Activated naive CD4-positive, alpha-beta T cell treated with anti-CD3 and anti-CD28 coated beads, Interleukin-2, amount 10 ng/mL, durations not matched to agents 7 days and 5 days (primary cell): ENCODE measurements around the gene CDK11A.
"Not testable (repeated sequence)": the region's sequence is repeated elsewhere in the genome, so short reads cannot be mapped to it uniquely, and the experiment has no call there.

Experiments used
- CTCF ChIA-PET: fragments of 350-600 bp; sonication (Branson Sonifier 250); formaldehyde crosslinking; loops from one replicate; lab custom pipeline; 2021; ENCODE audit warnings: antibody characterized with exemption; lab: Charles Lee
- DNase-seq: peaks from one replicate; pipeline ENCODE4 v3.0.0-alpha.2; 2020
- H3K27ac Mint-ChIP-seq: one replicate; pipeline ENCODE4 v1.8.0; 2021; ENCODE audit warnings: mild to moderate bottlenecking, moderate library complexity, mixed read lengths
- H3K27me3 Mint-ChIP-seq: one replicate; pipeline ENCODE4 v1.8.0; 2021; ENCODE audit warnings: mild to moderate bottlenecking, mixed read lengths
- H3K36me3 Mint-ChIP-seq: one replicate; pipeline ENCODE4 v1.8.0; 2021; ENCODE audit warnings: mixed read lengths
- H3K4me1 Mint-ChIP-seq: one replicate; pipeline ENCODE4 v1.8.0; 2021; ENCODE audit warnings: mixed read lengths
- H3K4me3 Mint-ChIP-seq: one replicate; pipeline ENCODE4 v1.8.0; 2021; ENCODE audit warnings: mild to moderate bottlenecking, moderate library complexity, mixed read lengths
- H3K9me3 Mint-ChIP-seq: one replicate; pipeline ENCODE4 v1.8.0; 2021; ENCODE audit warnings: mixed read lengths

Gene CDK11A

DNA sequence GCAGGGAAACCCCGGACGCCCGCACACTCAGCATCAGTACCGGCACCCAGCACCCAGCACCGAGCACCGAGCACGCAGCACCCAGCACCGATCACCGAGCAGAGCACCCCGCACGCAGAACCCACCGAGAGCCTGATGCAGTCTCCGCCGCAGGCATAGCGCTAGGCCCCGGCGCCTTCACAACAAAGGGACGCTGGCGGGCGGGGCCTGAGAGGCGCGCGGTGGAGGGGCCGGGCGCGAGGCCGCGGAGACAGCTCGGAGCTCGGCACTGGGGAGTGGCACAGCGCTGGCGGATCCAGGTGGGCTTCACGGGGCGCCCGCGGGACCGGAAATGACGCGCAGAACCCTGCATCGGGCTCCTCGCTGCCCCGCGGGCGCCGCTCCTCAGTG lies 31.8 kb downstream of the CDK11A start:
- H3K27me3 Mint-ChIP-seq, H3K9me3 Mint-ChIP-seq, CTCF ChIA-PET, H3K36me3 Mint-ChIP-seq: not testable (repeated sequence)
- DNase-seq, result peak; percentile 91
- Mint-ChIP-seq H3K4me3 (peak overlapping the region; percentile 78), H3K4me1 (peaks cover 19% of the 10 kb centered on the region), H3K27ac (peak overlapping the region; percentile 98)

DNA sequence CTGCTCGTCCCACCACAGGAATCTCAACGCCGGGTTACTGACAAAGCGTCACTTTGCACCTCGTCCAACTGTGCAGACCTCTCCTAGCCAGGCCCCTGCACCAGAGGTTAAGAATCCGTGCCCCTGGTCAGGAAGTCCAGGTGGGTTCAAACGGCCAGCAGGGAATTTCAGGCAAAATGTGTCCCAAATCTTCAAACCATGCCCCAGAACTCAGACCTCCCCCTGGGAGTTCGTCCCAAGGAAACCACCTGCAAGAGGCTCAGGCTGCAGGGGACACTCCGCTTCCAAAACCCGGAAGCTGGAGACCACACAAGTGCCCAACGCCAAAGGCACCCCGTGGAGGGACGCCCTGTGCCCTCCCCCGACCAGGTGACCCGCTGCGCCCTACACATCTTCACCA lies 32.7 kb downstream of the CDK11A start:
- H3K9me3 Mint-ChIP-seq, H3K36me3 Mint-ChIP-seq, H3K4me3 Mint-ChIP-seq, DNase-seq, H3K27me3 Mint-ChIP-seq, H3K27ac Mint-ChIP-seq, CTCF ChIA-PET: not testable (repeated sequence)
- H3K4me1 Mint-ChIP-seq, result peaks cover 21% of the 10 kb centered on the region

DNA sequence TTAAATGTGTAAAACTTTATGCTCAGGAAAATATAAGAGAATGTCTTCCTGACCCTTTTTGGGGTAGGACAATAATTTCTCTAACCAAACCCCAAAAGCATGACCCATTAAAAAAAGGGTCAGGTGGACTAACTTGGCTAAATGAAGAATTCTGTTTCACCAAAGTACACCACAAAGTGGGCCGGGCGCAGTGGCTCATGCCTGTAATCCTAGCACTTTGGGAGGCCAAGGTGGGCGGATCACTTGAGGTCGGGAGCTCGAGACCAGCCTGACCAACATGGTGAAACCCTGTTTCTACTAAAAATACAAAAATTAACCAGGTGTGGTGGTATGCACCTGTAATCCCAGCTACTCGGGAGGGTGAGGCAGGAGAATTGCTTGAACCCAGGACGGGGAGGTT lies 34.6 kb downstream of the CDK11A start:
- H3K27ac Mint-ChIP-seq, CTCF ChIA-PET, H3K27me3 Mint-ChIP-seq: not testable (repeated sequence)

DNA sequence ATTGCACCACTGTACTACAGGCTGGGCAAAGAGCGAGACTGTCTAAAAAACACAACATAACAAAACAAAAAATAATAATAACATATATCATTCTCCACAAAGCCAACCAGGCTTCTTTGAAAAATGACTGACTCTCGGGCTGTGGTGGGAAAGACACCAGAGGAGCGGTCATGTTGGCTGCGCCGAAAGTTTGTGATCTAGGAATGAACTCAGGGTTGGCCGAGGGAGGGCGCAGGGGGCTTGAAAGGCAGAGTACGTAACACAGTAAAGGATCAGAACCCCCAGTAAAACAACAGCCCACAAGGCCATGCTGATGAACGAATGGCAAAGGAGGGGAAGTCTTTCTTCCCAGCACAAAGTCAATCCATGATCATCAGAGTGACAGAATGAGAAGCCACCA lies 36.3 kb downstream of the CDK11A start:
- H3K27ac Mint-ChIP-seq, result no peak overlapping the region
- DNase-seq, result no peak
- H3K9me3 Mint-ChIP-seq, result no peaks in the 10 kb centered on the region
- H3K36me3 Mint-ChIP-seq, result peaks cover 19% of the 10 kb centered on the region
- H3K27me3 Mint-ChIP-seq, result no peaks in the 10 kb centered on the region
- CTCF ChIA-PET, result no interaction called here
- peaks cover 20% of the 10 kb centered on the region for H3K4me1 Mint-ChIP-seq
- H3K4me3 Mint-ChIP-seq, result no peak overlapping the region

More for the DNA sequence above, 34.6 kb downstream of the CDK11A start:
- not testable (repeated sequence) for H3K4me3 Mint-ChIP-seq, H3K9me3 Mint-ChIP-seq, DNase-seq
- H3K4me1 Mint-ChIP-seq, result peaks cover 22% of the 10 kb centered on the region
- H3K36me3 Mint-ChIP-seq, result peaks cover 14% of the 10 kb centered on the region

DNA sequence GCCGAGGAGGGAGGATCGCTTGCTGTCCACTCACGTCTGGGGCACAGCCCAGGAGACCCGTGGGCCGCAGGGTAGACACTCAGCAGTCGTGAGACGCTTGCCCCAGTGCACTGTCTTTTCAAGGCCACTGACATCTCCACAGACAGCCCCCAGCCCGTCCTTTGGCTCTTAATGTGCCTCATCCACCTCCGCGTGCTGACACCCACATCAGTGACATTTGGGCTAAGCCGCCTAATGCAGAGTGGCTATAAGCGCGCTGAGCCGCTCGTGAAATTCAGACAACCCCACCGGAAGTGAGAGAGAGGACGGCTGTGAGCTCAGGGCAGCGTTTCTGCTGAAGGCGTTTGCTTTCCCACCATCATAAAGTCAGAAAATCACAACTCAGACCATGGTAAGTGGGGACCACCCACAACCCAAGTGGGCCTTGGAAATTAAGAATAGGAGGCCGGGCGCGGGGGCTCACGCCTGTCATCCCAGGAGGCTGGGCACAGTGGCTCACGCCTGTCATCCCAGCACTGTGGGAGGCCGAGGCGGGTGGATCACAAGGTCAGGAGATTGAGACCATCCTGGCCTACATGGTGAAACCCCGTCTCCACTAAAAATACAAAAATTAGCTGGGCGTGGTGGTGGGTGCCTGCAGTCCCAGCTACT lies 40.0 kb downstream of the CDK11A start:
- H3K36me3 Mint-ChIP-seq, result peaks cover 19% of the 10 kb centered on the region
- no peaks in the 10 kb centered on the region for H3K27me3 Mint-ChIP-seq
- H3K4me1 Mint-ChIP-seq, result peaks cover 20% of the 10 kb centered on the region
- no peaks in the 10 kb centered on the region for H3K9me3 Mint-ChIP-seq
- CTCF ChIA-PET, result no interaction called here
- DNase-seq, result no peak
- H3K4me3 Mint-ChIP-seq, result no peak overlapping the region
- no peak overlapping the region for H3K27ac Mint-ChIP-seq

DNA sequence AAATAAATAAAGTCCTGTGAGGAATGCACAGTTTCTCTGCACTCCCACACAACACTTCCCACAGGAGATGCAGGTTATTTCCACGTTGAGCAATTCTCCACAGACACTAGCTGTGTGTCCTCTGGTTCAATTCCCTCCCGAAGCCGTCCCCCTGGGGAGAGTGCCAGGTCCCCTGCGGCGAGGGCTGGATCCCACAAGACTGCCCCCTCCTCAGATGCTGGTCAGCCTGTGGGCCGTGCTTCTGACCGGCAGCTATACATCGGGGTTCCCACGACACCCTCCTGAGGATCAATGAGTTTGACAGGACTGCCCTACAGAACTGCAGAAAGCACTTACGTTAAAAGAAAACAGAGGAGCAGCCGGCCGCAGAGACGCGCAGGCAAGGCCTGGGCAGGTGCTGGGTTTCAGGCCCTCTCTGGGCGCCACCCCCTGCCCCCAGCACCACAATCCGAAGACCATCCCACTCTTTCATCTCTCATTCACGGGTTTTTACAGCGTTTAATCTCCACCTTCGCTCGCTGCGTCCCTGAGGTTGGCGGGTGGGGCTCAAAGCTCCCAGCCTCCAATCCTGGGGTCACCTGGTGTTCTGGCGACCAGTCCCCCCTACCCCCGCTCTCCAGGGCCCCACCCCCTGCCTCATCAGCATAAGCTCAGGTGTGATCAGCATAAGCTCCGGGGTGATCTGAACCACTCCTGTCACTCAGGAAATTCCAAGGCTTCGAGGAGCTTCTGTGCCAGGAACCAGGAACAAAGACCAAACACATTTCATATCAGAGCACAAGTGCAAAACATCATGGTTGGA lies 40.9 kb downstream of the CDK11A start:
- no peak overlapping the region for H3K27ac Mint-ChIP-seq

DNA sequence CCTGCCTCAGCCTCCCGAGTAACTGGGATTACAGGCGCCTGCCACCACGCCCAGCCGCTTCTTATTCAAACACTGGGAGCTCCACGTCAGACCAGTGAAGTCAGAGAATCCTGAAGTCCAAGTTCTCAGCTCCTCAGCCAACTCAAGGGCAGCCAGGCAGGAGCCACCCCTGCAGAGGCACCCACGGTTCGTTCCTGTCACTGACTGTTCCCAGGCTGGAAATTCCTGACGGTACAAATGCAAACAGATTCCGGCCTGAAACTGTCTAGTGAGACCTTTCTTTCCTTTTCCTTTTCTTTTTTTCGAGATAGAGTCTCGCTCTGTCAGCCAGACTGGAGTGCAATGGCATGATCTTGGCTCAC lies 43.3 kb downstream of the CDK11A start:
- Mint-ChIP-seq H3K4me3 (no peak overlapping the region), H3K4me1 (peaks cover 29% of the 10 kb centered on the region), H3K27ac (no peak overlapping the region), H3K27me3 (no peaks in the 10 kb centered on the region), H3K36me3 (peaks cover 19% of the 10 kb centered on the region), H3K9me3 (no peaks in the 10 kb centered on the region)
- CTCF ChIA-PET, result no interaction called here
- DNase-seq, result no peak

More for the DNA sequence above, 40.9 kb downstream of the CDK11A start:
- Mint-ChIP-seq H3K9me3 (no peaks in the 10 kb centered on the region), H3K4me1 (peaks cover 24% of the 10 kb centered on the region), H3K27me3 (no peaks in the 10 kb centered on the region), H3K4me3 (no peak overlapping the region), H3K36me3 (peaks cover 16% of the 10 kb centered on the region)
- CTCF ChIA-PET, result no interaction called here
- no peak for DNase-seq

DNA sequence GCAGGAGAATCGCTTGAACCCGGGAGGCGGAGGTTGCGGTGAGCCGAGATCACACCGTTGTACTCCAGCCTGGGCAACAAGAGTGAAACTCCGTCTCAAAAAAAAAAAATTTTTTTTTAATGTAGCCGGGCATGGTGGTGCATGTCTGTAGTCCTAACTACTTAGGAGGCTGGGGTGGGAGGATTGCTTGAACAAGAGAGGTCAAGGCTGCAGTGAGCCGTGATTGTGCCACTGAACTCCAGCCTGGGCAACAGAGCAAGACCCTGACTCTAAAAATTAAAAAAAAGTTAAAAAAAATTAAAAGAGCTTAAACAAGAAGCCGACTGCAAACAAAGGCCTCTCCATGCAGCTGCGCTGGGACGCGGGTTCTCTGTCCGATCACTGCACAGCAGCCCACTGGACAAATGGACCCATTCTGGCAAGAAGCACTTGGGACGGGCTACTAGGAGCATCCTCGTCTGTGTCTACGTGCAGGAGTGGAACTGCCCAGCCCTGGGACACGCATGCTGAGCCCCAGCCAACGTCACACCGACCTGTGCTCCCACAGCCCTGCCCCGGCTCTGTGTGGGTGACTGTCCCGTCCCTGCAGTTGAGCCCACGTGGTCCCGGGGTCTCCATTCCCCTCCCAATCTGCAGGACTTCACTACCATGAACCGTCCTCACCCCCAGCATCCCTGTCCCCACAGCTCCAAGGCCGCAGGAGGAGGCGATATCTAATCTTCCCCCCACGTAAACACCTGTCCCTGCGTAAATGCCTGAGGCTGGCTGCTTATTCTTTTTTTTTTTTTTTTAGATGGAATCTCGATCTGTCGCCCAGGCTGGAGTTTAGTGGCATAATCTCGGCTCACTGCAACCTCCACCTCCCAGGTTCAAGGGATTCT lies 43.9 kb downstream of the CDK11A start:
- H3K4me1 Mint-ChIP-seq, result peaks cover 27% of the 10 kb centered on the region
- no peaks in the 10 kb centered on the region for H3K9me3 Mint-ChIP-seq
- CTCF ChIA-PET, result no interaction called here
- H3K27me3 Mint-ChIP-seq, result no peaks in the 10 kb centered on the region
- H3K27ac Mint-ChIP-seq, result no peak overlapping the region
- no peak overlapping the region for H3K4me3 Mint-ChIP-seq
- H3K36me3 Mint-ChIP-seq, result peaks cover 17% of the 10 kb centered on the region
- no peak for DNase-seq

DNA sequence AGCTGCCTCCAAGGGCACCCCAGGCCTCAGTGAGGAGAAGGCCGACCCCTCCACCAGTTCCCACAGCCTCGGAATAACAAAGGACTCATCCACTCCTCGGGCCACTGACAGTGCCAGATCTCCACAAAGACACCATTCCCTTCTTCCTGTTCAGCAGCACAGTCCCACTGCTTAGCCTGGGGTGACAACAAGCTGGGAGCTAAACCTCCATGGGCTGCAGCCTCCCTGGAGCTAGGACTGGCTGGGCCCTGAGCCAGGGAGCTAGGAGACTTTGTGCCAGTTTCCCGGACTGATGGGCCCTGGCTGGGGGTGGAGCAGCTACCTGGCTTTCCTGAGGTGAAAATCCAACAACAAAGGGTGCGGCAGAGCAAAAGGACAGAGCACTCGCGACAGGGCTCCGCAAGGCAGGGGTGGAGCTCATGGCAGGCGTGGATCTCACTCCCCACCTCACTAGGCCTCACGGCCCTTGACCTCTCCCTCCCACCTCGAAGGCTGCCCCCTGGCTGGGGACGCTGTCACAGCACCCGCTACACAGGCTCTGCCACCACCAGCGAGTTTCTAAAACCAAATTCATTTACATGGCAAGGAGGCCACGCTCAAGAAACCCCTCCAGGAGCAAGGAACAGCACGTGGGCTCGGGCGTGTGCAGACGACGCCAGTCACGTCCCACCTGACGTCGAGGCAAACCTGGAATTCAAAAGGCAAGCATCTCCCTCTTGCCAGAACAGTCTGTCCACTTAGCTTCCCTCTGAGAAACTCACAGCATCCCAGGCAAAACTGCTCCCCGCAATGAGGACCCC lies 45.4 kb downstream of the CDK11A start:
- CTCF ChIA-PET, result interaction anchor here (0.7 to 1.6 kb wide), 3 partner anchors 13 to 729 kb away, joined by 3 to 5 read pairs (median 4); no protein-coding TSS in a partner anchor
- Mint-ChIP-seq H3K9me3 (no peaks in the 10 kb centered on the region), H3K36me3 (peaks cover 15% of the 10 kb centered on the region), H3K4me3 (peak overlapping the region; percentile 71), H3K27me3 (no peaks in the 10 kb centered on the region), H3K27ac (peak overlapping the region; percentile 93), H3K4me1 (peaks cover 26% of the 10 kb centered on the region)
- peak; percentile 57 for DNase-seq

DNA sequence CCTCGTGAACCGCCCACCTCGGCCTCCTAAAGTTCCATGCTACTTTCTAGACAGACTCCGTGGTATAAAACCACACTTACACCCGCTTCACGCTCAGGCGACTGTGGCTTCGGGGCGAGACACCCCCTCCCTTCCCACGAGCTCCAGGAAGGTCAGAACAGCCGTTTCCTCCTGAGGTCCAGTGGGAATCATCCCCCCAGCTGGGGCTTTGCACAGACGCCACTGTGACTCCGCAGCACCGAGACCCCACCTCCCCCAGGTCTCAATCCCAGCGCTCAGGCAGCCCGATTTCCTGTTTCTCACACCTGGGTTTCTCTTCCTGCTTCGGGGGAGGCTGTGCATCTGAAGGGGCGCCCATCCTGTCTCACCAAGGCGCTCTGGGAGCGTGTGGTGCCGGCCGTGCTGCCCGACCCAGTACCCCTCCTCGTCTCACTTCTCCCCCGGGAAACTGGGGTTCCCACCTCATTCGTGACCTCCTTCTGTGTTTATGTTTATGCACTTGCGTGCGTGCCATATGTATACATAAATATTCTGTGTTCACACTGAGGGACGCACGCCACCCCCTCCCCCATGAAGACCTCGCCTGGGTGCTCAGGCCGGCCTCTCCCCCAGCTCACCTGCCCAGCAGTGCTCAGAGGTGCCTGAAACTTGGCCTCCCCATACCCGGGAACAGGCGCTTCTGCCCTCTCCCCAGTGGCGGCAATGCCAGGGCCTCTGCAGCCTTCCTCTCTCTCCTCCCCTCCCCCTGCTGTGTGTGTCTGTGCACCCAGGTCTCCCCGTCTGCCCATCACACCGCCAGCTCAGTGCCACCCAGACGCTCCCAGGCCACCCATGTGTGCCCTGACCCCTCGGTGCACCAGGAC lies 46.2 kb downstream of the CDK11A start:
- H3K4me3 Mint-ChIP-seq, result peak overlapping the region; percentile 71
- no peaks in the 10 kb centered on the region for H3K27me3 Mint-ChIP-seq
- peak overlapping the region; percentile 93 for H3K27ac Mint-ChIP-seq
- H3K9me3 Mint-ChIP-seq, result no peaks in the 10 kb centered on the region
- peak; percentile 72 for DNase-seq
- CTCF ChIA-PET, result interaction anchor here (1.6 kb wide), 2 partner anchors 12 to 229 kb away, joined by 4 to 5 read pairs; no protein-coding TSS in a partner anchor
- peaks cover 23% of the 10 kb centered on the region for H3K4me1 Mint-ChIP-seq
- H3K36me3 Mint-ChIP-seq, result peaks cover 14% of the 10 kb centered on the region

DNA sequence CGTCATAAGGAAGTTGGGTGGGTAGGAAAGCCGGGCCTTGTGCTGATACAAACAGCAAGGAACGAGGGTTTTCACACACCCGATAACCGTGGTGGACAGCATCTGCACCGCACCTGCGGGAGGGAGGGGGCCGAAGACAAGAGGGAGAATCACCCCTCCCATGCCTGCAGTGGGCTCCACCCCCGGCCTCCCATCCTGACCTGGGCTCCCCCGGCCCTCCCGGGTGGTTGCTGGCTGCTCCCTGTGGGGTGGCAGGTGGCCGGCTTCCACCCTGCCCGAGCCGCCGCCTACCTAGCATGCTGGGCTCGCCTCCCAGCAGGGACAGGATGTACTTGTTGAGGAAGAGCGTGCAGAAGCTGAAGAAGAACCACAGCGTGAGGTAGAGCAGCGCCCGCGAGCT lies 48.1 kb downstream of the CDK11A start:
- DNase-seq, H3K9me3 Mint-ChIP-seq, H3K27me3 Mint-ChIP-seq, CTCF ChIA-PET, H3K4me3 Mint-ChIP-seq, H3K27ac Mint-ChIP-seq: not testable (repeated sequence)
- Mint-ChIP-seq H3K36me3 (peaks cover 18% of the 10 kb centered on the region), H3K4me1 (peaks cover 23% of the 10 kb centered on the region)

DNA sequence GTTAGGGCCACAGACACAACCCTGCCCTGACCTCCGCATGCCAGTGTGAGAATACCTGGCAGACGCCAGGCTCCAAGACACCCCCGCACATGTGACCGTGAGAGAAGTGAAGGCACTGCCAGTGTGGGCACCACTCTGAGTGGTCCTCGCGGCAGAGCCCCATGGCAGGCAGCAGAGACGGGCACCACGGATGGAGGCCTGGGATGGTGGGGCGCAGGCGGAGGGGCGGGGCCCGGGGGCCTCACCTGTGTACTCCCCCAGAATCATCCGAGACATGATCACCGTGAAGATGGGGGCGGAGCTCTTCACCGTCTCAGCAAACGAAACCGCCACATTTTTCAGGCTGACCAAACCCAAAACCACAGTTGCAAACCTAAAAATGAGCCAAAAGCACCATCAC lies 48.9 kb downstream of the CDK11A start:
- H3K27me3 Mint-ChIP-seq, CTCF ChIA-PET, H3K27ac Mint-ChIP-seq, H3K9me3 Mint-ChIP-seq, H3K4me3 Mint-ChIP-seq, DNase-seq: not testable (repeated sequence)
- Mint-ChIP-seq H3K36me3 (peaks cover 20% of the 10 kb centered on the region), H3K4me1 (peaks cover 23% of the 10 kb centered on the region)

DNA sequence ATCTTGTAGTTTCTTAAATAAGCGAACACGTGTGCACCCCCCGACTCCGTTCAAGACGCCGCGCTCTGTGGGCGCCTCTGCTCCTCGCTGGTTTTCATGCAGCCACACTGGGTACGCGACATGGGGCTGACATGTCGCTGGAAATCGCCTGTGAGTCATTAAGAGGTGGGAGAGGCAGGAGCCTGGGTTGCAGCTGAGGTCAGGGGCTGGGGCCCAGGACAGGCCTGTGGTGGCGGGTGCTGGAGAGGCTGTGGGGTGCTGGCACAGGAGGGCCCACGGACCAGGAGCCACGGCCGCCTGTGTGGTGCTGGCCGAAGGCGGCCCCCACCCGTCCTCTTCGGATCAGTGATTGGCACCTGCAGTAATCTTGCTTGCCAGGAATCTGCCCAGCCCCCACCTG lies 49.4 kb downstream of the CDK11A start:
- H3K36me3 Mint-ChIP-seq, result peaks cover 20% of the 10 kb centered on the region
- H3K4me3 Mint-ChIP-seq, DNase-seq, H3K9me3 Mint-ChIP-seq, H3K27me3 Mint-ChIP-seq, H3K27ac Mint-ChIP-seq, CTCF ChIA-PET: not testable (repeated sequence)
- peaks cover 23% of the 10 kb centered on the region for H3K4me1 Mint-ChIP-seq
